NOMO-1 treated with DMSO at 0.1 percent for 48 hours (cell line): ENCODE results near the gene ARHGAP31.
A peak's percentile ranks its signal among the peaks of the same experiment; 100 is the strongest.
"Not testable (repeated sequence)": the region's sequence is repeated elsewhere in the genome, so short reads cannot be mapped to it uniquely, and the experiment has no call there.

Experiments used
- DNase-seq: peaks from one replicate; lab custom pipeline; 2025; ENCODE audit not compliant: unreplicated experiment; lab: John Stamatoyannopoulos, UW

Gene ARHGAP31

DNA sequence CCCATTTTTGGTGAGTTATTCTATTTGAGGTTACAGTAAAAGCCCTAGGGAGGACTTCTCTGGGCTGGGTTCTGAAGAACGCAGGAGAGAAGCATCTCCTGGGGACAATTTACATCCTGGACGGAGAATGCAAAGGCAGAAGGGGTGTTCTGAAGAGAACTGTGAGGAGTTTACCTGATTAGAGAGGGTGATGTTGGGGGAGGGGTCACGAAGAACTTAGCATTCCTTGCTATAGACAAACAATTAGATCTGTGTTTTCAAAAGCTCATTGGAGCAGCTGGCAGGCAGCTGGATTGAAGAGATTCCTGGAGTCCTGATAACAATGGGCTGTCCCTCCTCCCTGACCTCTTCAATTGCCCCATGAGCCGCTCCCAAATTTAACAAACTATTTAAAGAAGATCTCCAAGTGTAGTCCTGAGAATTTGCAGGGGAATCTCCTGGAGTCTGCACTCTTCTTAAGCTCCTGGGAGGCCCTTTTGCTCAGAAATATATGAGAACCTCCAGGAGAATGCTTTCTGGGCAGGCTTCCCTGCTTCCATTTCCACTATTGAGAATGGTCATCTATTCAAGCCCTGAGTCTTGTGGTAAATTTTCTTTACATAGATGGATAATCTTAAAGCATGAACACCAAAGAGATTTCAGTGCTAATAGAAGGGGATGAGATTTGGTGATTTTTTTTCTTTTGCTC lies 55.3 kb downstream of the ARHGAP31 start:
- no peak for DNase-seq

DNA sequence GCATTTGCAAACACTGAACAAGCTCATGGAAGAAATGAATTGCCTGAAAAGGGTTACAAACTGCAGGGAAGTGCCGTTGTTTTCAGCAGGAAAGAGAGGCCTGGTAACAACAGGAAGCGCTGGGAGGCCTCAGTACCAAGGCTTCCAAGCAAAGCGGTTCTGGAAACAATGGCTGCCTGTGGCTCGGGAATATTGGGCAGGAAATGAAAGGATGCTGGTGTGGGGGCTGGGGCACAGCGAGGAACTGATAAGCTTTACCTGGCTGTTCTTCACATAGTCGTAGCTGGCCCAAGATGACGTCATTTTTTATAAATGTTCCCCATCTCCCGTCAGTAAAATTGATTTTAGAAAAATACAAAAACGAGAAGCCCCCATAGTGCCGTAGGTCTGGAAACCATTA lies 55.9 kb downstream of the ARHGAP31 start:
- no peak for DNase-seq

DNA sequence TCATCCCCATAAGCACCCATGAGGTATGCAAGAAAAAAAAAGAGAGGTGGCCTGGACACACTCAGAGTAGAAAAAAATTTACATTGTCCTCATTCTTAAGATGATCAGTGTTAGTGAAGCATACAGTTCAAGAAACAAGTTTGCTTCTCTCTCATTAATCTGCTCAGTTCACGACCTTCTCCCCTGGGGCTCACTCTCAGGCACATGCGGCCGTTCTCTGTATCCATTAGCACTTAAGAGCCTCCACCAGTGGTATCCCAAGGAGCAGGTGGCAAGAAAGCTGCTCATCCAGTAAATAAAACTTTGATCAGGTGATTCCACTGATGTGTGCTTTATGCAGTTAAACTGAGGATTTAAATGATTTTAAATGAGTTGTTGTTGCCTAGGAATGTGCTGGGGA lies 57.4 kb downstream of the ARHGAP31 start:
- DNase-seq, result no peak

DNA sequence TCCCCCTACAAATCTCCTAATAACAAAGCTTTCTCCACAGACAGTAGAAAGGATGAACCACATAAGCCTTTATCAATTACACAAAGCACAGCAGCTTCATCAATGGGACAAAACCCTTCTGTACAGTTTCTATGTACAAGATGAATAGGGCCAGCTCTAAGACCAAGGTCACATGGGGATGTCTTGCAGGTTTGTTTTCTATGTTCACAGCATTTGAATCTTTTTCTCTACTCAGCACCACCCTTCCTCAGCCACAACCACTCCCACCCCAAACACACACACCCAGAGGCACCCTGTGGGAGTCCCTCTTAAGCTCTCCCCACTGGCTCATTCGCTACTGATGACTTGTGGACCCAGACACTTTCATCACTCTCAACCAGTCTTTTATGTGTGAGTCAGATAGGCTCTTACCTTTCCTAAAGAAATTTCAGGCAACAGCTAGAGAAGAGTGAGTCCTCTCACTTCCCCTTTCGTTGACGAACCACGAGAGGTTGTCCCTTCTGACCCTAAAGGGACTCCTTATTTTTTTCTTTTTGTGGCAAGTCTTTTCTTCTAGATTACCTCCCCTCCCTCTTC lies 57.9 kb downstream of the ARHGAP31 start:
- peak; percentile 87 for DNase-seq

DNA sequence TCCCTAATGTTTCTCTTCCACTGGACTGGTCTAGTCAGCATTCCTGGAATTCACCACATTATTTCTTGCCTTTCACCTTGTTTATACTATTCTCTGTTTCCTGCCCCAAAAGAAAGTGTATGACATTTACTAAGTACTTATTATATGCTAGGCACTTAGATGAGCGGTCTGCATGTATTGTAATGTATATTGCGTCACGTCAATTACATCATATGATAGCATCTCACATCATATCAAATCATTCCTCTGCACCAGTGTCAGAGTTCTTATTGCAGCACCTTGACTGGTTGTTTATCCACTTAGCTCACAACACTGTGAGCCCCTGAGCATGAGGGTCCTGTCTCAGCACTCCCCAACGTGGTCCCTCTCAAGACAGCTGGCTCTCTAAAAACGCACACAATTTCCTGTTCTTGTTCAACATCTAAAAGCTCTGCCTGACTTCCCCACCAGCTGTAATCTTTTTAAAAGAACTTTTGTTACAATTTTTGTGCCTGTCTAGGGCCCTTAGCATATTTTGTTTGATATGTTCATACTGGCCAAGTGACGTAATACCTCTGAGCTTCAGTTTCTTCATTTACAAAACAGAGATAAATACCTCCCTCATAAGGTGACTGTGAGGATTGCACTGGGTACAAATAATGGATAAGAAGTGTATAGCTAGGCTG lies 58.8 kb downstream of the ARHGAP31 start:
- DNase-seq, result peak; percentile 60

DNA sequence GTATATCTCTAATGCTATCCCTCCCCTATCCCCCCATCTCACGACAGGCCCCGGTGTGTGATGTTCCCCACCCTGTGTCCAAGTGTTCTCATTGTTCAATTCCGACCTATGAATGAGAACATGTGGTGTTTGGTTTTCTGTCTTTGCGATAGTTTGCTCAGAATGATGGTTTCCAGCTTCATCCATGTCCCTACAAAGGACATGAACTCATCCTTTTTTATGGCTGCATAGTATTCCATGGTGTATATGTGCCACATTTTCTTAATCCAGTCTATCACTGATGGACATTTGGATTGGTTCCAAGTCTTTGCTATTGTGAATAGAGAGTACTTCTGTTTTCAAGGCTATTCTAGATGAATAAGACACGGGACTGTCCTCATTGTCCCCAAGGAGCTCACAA lies 61.4 kb downstream of the ARHGAP31 start:
- DNase-seq, result not testable (repeated sequence)

DNA sequence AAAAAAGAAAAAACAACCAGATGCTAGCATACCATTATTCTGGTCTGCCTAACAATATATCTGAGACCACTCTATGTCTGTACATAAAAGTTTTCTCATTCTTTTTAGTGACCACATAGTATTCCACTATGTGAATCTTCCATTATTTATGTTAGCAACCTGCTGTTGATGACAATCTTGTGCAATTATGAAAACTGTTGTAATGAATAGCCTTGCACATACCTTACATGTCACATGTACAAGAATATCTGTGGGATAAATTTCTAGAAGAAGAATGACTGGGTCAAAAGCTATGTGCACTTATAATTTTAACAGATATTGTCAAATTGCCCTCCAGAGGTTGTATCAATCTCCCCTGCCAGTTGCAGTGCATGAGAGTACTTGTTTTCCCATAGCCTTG lies 62.5 kb downstream of the ARHGAP31 start:
- DNase-seq, result no peak

DNA sequence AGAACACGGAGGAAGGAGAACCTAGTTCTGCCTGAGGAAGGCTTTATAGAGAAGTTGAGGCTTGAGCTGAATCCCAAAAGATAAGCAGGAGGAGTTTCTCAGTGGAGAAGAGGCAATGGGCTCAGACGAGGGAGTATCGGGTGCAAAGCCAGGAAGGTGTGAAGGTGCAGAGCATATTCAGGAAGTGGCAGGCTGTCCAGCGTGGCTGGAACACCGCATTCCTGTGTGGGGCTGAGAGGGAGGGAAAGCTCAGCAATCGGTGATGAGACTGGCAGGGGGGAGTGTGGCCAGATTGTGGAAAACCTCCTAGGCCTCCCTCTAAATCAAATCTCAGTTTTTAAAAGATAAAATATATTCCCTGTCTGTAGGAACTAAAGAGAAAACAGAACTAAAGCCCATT lies 63.0 kb downstream of the ARHGAP31 start:
- no peak for DNase-seq

DNA sequence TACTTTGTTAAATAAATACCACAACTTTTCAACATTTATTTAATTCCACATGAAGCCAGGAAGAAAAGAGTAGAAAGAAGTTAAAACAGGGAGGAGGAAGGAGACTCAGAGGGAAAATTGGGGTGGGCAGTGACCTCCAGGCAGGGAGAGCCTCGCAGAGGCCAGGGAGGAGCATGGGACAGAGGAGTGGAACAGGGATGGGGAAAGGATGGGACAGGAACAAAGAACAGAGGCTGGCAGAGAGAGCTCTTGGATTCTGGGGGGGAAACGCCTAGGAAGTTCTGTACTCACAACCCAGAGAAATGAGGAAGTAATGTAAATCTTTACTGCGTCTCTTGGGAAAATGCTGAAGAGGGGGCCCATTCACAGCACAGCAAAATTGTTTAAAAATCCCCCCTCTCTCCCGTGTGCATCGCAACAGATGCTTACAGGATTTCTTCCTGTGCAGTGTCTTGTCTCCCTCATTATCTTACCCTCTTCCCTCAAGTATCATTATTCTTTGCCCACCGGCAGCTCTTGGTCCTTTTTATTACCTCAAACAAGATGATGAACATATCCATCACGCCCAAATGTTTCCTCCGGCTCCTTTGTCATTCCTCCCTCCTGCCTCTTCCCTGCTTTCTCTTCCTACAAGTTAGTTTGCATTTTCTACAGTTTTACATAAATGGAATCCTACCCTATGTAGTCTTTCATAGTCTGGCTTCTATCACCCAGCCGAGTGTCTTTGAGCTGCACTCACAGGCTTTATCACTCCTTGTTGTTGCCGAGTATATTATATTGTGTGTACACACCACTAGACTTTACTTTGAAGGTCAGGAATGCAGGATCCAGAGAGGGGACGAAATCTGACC lies 65.5 kb downstream of the ARHGAP31 start:
- DNase-seq, result peak; percentile 13

DNA sequence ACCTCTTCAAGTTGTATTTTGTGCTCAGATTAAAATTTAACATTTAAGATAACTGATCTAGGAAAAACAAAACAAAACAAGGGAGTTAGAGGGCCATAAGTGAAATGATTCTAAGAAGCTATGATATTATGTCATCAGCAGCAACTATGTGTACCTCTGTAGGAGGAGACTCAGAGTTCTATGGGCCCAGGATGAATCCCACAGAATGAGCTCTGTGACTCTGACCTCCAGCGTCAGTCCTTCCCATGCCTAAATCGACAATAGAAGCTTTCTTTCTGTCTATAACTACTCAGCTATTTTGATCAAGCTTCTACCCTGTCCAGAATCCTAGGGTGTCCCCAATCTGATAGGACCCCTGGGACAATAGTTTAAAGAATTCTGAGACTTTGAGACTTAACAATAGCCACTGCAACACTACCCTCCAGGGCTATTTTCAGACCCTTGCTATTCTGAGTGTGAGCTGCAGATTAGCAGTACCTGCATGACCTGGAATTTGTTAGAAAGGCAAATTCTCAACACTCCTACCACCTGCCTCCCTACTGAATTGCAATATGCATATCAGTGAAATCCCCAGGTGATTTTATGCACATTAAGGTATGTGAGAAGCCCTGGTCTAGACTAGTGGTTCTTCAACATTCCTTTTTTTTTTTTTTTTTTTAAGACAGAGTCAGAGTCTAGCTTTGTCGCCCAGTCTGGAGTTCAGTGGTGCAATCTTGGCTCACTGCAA lies 66.7 kb downstream of the ARHGAP31 start:
- no peak for DNase-seq

DNA sequence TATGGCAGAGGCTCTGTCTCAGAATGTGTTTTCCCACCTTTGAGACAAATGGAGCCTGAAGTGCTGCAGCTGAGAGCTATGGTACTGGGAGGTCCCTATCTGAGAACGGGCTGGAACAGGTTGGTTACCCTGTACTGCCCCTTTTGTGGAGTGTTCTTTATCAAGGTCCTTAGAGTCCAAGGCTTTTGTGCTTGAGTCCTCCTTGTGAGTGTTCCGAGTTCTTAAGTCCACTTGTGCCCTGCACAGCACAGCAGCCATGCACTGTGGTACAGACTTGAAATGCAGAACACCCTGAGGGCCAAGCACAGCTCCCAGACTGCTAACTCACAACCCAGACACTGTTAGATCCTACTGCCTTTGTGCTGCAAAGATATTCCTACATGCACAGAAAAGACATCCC lies 67.8 kb downstream of the ARHGAP31 start:
- no peak for DNase-seq

DNA sequence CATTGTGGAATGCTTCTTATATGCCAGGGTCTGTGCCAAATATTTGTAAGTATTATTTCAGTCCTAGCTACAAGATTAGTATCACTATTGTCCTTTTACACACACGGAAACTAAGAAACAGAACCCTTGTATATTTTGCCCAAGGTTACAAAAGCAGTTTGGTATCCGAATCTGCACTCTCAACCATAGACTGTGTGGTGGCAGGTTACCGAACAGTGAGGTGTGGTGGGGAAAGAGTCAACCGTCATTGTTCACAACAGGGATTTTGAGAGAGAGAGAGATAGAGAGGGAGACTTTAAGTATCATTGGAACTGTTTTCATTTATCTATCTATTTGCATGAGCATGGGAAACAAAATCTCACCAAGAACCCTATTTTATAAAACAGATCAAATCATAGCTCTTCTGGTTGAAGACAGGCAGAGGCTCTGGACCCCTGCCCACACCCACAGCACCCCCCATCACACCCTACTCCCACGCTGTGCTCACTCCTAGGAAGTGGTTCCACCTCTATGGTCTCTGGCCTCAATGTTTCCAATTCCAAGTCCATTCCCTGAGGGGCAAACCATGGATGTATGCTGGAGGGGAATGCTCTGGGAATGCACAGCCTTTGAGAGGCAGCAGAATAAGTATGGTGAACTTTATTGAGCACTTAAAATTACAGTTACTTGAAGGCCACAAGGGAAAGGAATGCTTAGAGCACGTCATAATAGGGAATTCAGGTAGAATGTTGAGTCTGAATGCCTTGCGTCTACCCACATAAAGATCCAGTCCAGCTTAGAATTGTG lies 69.0 kb downstream of the ARHGAP31 start:
- no peak for DNase-seq

DNA sequence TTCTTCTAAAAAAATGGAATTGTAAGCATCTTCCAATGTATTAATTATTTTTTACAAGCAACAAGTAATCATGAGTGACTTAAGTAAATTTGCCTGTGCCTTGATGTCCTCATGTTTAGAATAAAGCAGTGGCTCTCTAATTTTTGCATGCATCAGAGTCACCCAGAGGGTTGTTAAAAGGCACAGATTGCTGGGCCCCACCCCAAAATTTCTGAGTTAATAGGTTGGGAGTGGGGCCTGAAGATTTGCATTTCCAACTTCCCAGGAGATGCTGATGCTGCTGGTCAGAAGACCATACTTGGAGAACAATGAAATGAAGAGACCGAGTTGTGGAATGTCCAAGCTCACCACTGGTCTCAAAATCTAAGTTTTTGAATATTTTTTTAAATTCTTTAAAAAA lies 70.2 kb downstream of the ARHGAP31 start:
- no peak for DNase-seq

DNA sequence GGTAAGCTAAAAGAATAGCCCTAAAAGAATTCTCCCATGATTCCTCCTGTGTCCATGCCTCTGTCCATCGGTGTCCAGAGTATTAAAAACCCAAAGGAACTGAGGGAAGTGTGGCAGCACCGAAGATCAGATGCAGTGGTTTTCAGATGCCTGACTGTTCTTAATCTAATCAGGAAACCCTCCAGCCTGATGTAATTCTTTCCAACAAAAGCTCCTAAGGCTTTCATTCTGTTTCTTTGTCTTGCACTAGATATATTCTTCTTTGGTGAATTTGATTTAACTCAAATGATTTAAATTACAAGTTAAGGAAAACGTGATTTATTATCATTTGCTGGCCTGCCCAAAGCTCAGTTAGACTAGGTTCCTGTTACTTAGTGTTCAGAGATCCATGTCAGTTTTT lies 71.2 kb downstream of the ARHGAP31 start:
- DNase-seq, result no peak

DNA sequence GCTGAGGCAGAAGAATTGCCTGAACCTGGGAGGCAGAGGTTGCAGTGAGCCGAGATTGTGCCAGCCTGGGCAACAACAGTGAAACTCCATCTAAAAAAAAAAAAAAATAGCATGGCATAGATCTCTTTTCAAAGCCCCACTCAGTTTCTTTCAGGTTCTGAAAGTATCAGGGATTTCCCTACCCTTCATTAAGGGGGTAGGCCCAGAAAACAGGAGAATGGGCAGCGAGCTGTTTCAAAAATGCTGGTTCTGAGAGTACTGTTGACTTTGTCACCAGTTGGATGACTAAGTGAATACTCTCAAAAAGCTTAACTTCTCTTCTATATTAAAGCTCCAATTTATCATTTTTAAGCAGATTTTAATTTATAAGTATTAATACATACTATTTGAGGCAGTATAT lies 72.8 kb downstream of the ARHGAP31 start:
- no peak for DNase-seq

DNA sequence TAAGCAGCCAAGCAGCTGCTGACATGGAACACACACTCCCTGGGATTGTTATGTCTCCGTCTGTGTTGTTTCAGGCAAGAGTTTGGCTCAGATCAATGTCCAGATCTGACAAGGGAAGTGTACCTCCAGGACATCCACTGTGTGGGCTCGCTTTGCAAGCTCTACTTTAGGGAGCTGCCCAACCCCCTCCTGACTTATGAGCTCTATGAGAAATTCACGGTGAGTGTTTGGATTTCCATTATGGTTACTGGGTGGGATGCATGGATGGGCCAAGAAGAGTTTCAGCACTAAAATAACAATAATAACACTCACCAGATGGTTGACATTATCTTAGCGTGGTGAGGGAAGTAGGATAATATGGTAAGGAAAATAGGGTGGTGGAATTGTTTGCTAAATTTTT lies 74.1 kb downstream of the ARHGAP31 start:
- no peak for DNase-seq

DNA sequence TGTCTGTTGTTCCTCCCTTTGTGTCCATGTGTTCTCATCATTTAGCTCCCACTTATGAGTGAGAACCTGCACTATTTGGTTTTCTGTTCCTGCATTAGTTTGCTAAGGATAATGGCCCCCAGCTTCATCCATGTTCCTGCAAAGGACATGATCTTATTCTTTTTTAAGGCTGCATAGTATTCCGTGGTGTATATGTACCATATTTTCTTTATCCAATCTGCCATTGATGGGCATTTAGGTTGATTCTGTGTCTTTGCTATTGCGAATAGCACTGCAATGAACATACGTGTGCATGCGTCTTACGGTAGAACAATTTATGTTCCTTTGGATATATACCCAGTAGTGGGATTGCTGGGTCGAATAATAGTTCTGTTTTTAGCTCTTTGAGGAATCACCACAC lies 77.6 kb downstream of the ARHGAP31 start:
- DNase-seq, result not testable (repeated sequence)

DNA sequence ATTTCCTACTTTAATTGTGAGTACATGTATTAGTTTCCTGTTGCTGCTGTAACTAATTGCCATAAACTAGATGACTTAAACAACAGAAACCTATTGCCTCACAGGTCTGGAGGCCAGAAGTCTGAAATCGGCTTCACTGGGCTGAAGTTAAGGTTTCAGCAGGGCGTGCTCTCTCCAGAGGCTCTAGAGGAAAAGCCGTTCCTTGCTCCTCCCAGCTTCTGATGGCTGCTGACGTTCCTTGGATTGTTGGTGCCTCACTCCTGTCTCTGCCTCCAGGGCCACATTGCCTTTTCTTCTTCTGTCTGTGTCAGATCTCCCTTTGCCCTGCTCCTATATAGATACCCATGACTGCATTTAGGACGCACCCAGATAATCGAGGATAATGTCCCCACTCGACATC lies 80.9 kb downstream of the ARHGAP31 start:
- DNase-seq, result no peak

DNA sequence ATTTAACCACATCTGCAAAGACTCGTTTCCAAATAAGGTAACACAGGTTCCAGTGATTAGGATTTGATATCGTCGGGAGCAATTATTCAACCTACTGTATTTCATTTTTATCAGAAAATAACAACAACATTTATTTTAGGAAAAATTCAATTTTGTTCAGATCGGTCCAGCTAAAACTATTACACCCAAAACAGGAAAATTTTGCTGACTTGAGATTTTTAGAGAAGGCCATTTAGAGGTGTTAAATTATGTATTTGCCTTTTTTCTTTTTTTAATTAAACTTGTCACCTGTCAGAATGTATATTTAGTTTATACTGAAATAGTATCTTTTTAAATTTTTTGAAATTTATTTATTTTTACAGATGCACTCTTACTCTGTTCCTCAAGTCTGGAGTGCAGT lies 81.3 kb downstream of the ARHGAP31 start:
- DNase-seq, result no peak

DNA sequence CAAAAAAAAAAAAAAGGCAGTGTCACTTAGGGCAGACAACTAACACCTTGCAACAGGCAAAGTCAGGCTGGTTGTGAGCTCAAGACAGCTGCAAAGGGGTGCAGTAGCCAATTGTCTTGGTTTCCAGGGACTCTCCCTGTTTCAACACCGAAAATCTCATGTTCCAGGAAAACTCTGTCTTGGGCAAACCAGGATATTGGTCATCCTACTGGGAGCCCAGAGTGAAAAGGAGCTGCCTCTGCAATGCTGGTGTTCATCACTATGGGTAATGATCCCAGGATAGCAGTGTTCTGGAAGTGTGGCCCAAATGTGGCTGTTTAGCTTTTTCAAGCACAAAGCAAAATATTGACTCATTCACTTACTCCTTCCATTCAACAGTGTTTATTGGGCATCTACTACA lies 82.6 kb downstream of the ARHGAP31 start:
- no peak for DNase-seq
